HEK293 (cell line): Measurements from ENCODE around the gene HESX1.

ENCODE experiments used
- CTCF ChIA-PET: fragments of 350-600 bp; formaldehyde crosslinking; extraction: SDS; loops from one replicate; lab custom pipeline; 2021; ENCODE audit warnings: antibody characterized with exemption; lab: Yijun Ruan, JAX
- POLR2A ChIA-PET: fragments of 300-600 bp; formaldehyde crosslinking; extraction: SDS; loops from one replicate; lab custom pipeline; 2020; ENCODE audit warnings: antibody characterized with exemption, inconsistent platforms; lab: Yijun Ruan, JAX
- H3K27ac ChIP-seq: fragments of 200-500 bp; sonication (Bioruptor generic); 2 replicates; pipeline ENCODE4 v1.5.1; 2014; ENCODE audit warnings: low read depth, low read length, control low read depth, inconsistent platforms; ENCODE audit errors: extremely low read depth
- H3K36me3 ChIP-seq, 2 experiments: fragments of 200-500 bp in 1 of 2; sonication (Bioruptor generic) in 1 of 2; 1 replicate in 1 of 2; 2 replicates in 1 of 2; pipeline ENCODE4 v1.5.1; 2014 to 2017; ENCODE audit warnings: inconsistent platforms in 2 of 2, low read length in 2 of 2; ENCODE audit not compliant: control insufficient read depth in 2 of 2, insufficient read depth in 1 of 2
- H3K4me1 ChIP-seq: fragments of 200-500 bp; sonication (Bioruptor generic); 2 replicates; pipeline ENCODE4 v1.5.1; 2014; ENCODE audit warnings: mild to moderate bottlenecking, low read length, inconsistent platforms; ENCODE audit not compliant: control insufficient read depth, insufficient read depth
- H3K4me3 ChIP-seq: 2 replicates; pipeline ENCODE4 v1.5.1; 2011; ENCODE audit warnings: low read depth, mild to moderate bottlenecking, control low read depth, low read length, moderate library complexity
- H3K9me3 ChIP-seq: fragments of 200-500 bp; sonication (Bioruptor generic); 2 replicates; pipeline ENCODE4 v1.5.1; 2014; ENCODE audit warnings: low read depth, low read length, inconsistent platforms; ENCODE audit not compliant: control insufficient read depth, insufficient read depth
- GLIS1 ChIP-seq: fragments of 450-650 bp; formaldehyde crosslinking; IDR thresholded peaks from 2 replicates; pipeline ENCODE4 v1.5.1; 2016; ENCODE audit warnings: missing biosample characterization, missing genetic modification characterization
- HOXA7 ChIP-seq: sonication (generic); formaldehyde crosslinking; IDR thresholded peaks from 2 replicates; pipeline ENCODE4 v1.8.1; 2022; ENCODE audit warnings: missing genetic modification reagents, borderline replicate concordance
- KLF16 ChIP-seq: fragments of 450-650 bp; formaldehyde crosslinking; IDR thresholded peaks from 2 replicates; pipeline ENCODE4 v1.5.1; 2017; ENCODE audit warnings: missing biosample characterization, missing genetic modification characterization
- SCRT2 ChIP-seq: fragments of 450-650 bp; formaldehyde crosslinking; IDR thresholded peaks from 2 replicates; pipeline ENCODE4 v1.5.1; 2016; ENCODE audit warnings: missing biosample characterization, missing genetic modification characterization
- TCF7L2 ChIP-seq: IDR thresholded peaks from 2 replicates; pipeline ENCODE4 v1.6.1; 2011; ENCODE audit warnings: low read depth, mild to moderate bottlenecking, inconsistent platforms, low read length, moderate library complexity, borderline replicate concordance
- ZFHX2 ChIP-seq: fragments of 450-650 bp; formaldehyde crosslinking; conservative IDR thresholded peaks from 2 replicates; pipeline ENCODE4 v1.5.1; 2016; ENCODE audit warnings: missing biosample characterization, missing genetic modification characterization
- ZNF112 ChIP-seq: fragments of 450-650 bp; formaldehyde crosslinking; IDR thresholded peaks from 2 replicates; pipeline ENCODE4 v1.5.0; 2017; ENCODE audit warnings: missing biosample characterization, missing genetic modification characterization
- ZNF121 ChIP-seq: fragments of 450-650 bp; formaldehyde crosslinking; IDR thresholded peaks from 2 replicates; pipeline ENCODE4 v1.5.1; 2016; ENCODE audit warnings: missing biosample characterization, missing genetic modification characterization
- ZNF138 ChIP-seq: fragments of 450-650 bp; formaldehyde crosslinking; IDR thresholded peaks from 2 replicates; pipeline ENCODE4 v1.5.1; 2016; ENCODE audit warnings: missing biosample characterization, missing genetic modification characterization, borderline replicate concordance
- ZNF354C ChIP-seq: fragments of 450-650 bp; formaldehyde crosslinking; IDR thresholded peaks from 2 replicates; pipeline ENCODE4 v1.5.1; 2016; ENCODE audit warnings: missing biosample characterization, missing genetic modification characterization, low read depth, borderline replicate concordance
- ZNF473 ChIP-seq: fragments of 450-650 bp; formaldehyde crosslinking; IDR thresholded peaks from 2 replicates; pipeline ENCODE4 v1.5.1; 2017; ENCODE audit warnings: missing biosample characterization, missing genetic modification characterization
- ZNF48 ChIP-seq: fragments of 450-650 bp; formaldehyde crosslinking; IDR thresholded peaks from 2 replicates; pipeline ENCODE4 v1.5.1; 2016; ENCODE audit warnings: missing biosample characterization, missing genetic modification characterization
- ZNF501 ChIP-seq: fragments of 450-650 bp; formaldehyde crosslinking; IDR thresholded peaks from 2 replicates; pipeline ENCODE4 v1.5.1; 2016; ENCODE audit warnings: missing biosample characterization, missing genetic modification characterization
- ZNF654 ChIP-seq: fragments of 450-650 bp; formaldehyde crosslinking; IDR thresholded peaks from 2 replicates; pipeline ENCODE4 v1.5.1; 2016; ENCODE audit warnings: low read depth, missing biosample characterization, missing genetic modification characterization
- TF ChIP-seq, protein P1 (sequence below): fragments of 450-650 bp; formaldehyde crosslinking; conservative IDR thresholded peaks from 2 replicates; pipeline ENCODE4 v1.5.1; 2016; ENCODE audit warnings: low read depth, missing biosample characterization, missing genetic modification characterization
- TF ChIP-seq, protein P2 (sequence below): fragments of 450-650 bp; formaldehyde crosslinking; IDR thresholded peaks from 2 replicates; pipeline ENCODE4 v1.5.1; 2016; ENCODE audit warnings: missing biosample characterization, missing genetic modification characterization, borderline replicate concordance
- TF ChIP-seq, protein P3 (sequence below): fragments of 450-650 bp; formaldehyde crosslinking; conservative IDR thresholded peaks from 2 replicates; pipeline ENCODE4 v1.5.1; 2016; ENCODE audit warnings: low read depth, missing biosample characterization, missing genetic modification characterization
- TF ChIP-seq, protein P4 (sequence below): fragments of 450-650 bp; formaldehyde crosslinking; IDR thresholded peaks from 2 replicates; pipeline ENCODE4 v1.5.1; 2017; ENCODE audit warnings: missing biosample characterization, mild to moderate bottlenecking, missing genetic modification characterization, moderate library complexity
- TF ChIP-seq, protein P5 (sequence below): fragments of 450-650 bp; formaldehyde crosslinking; IDR thresholded peaks from 2 replicates; pipeline ENCODE4 v1.5.1; 2016; ENCODE audit warnings: missing biosample characterization, missing genetic modification characterization

The HESX1 gene

DNA sequence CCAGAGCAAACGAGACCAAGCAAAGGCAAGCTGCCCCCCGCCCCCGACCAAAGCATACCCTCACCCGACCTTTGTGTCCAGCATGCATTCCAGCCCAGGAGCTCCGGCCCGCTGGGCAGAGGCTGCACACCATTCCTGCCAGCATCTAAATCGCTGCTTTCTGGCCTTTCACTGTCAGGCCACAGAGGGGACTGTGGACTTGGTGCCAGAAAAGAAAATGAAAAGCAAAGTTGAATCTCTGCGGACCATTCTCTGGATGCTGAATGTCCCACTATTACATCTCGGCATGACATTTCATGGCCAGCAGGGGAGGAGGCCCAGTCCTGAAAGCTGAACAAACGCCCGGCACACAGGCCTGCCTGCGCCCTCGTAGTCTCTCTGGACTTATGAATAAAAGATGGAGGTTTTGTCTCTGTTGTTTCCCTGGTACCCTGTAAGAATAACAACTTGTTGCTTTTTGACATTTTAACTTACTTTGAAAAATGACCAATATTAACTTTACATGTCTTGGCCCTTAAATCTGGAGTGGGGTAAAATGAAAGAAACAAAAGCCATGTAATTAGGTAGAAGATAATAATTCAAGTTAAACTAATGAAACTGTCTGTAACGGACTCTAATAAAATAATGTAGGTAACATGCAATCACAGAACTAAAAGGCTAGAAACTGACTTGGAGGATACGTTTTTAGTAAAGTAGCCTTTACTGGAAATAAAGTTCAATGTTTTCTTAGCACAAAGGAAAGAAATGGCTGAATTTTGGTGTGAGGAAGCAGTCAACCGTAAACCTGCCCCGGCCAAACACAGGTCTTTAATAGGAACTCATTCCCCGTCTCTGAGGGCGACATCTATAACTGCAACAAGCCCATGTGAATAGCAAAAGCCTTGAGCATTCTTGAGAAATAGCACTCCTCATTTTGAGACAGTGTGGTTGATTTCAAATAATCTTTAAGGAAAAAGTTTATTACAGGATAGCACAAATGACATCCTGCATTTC is 47.3 kb downstream of the HESX1 start:
- H3K9me3 ChIP-seq: no peaks in the 10 kb centered on the region
- no peaks in the 10 kb centered on the region for H3K36me3 ChIP-seq
- POLR2A ChIA-PET: no interaction called here
- CTCF ChIA-PET: no interaction called here
- TF ChIP-seq ZNF138 (tag by site-specific recombination): no peak
- TF ChIP-seq, protein P1, sequence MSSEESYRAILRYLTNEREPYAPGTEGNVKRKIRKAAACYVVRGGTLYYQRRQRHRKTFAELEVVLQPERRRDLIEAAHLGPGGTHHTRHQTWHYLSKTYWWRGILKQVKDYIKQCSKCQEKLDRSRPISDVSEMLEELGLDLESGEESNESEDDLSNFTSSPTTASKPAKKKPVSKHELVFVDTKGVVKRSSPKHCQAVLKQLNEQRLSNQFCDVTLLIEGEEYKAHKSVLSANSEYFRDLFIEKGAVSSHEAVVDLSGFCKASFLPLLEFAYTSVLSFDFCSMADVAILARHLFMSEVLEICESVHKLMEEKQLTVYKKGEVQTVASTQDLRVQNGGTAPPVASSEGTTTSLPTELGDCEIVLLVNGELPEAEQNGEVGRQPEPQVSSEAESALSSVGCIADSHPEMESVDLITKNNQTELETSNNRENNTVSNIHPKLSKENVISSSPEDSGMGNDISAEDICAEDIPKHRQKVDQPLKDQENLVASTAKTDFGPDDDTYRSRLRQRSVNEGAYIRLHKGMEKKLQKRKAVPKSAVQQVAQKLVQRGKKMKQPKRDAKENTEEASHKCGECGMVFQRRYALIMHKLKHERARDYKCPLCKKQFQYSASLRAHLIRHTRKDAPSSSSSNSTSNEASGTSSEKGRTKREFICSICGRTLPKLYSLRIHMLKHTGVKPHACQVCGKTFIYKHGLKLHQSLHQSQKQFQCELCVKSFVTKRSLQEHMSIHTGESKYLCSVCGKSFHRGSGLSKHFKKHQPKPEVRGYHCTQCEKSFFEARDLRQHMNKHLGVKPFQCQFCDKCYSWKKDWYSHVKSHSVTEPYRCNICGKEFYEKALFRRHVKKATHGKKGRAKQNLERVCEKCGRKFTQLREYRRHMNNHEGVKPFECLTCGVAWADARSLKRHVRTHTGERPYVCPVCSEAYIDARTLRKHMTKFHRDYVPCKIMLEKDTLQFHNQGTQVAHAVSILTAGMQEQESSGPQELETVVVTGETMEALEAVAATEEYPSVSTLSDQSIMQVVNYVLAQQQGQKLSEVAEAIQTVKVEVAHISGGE (tag by site-specific recombination): no peak
- TF ChIP-seq ZFHX2 (tag by site-specific recombination): no peak
- TF ChIP-seq, protein P2, sequence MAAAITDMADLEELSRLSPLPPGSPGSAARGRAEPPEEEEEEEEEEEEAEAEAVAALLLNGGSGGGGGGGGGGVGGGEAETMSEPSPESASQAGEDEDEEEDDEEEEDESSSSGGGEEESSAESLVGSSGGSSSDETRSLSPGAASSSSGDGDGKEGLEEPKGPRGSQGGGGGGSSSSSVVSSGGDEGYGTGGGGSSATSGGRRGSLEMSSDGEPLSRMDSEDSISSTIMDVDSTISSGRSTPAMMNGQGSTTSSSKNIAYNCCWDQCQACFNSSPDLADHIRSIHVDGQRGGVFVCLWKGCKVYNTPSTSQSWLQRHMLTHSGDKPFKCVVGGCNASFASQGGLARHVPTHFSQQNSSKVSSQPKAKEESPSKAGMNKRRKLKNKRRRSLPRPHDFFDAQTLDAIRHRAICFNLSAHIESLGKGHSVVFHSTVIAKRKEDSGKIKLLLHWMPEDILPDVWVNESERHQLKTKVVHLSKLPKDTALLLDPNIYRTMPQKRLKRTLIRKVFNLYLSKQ (tag by site-specific recombination): no peak
- TF ChIP-seq, protein P3, sequence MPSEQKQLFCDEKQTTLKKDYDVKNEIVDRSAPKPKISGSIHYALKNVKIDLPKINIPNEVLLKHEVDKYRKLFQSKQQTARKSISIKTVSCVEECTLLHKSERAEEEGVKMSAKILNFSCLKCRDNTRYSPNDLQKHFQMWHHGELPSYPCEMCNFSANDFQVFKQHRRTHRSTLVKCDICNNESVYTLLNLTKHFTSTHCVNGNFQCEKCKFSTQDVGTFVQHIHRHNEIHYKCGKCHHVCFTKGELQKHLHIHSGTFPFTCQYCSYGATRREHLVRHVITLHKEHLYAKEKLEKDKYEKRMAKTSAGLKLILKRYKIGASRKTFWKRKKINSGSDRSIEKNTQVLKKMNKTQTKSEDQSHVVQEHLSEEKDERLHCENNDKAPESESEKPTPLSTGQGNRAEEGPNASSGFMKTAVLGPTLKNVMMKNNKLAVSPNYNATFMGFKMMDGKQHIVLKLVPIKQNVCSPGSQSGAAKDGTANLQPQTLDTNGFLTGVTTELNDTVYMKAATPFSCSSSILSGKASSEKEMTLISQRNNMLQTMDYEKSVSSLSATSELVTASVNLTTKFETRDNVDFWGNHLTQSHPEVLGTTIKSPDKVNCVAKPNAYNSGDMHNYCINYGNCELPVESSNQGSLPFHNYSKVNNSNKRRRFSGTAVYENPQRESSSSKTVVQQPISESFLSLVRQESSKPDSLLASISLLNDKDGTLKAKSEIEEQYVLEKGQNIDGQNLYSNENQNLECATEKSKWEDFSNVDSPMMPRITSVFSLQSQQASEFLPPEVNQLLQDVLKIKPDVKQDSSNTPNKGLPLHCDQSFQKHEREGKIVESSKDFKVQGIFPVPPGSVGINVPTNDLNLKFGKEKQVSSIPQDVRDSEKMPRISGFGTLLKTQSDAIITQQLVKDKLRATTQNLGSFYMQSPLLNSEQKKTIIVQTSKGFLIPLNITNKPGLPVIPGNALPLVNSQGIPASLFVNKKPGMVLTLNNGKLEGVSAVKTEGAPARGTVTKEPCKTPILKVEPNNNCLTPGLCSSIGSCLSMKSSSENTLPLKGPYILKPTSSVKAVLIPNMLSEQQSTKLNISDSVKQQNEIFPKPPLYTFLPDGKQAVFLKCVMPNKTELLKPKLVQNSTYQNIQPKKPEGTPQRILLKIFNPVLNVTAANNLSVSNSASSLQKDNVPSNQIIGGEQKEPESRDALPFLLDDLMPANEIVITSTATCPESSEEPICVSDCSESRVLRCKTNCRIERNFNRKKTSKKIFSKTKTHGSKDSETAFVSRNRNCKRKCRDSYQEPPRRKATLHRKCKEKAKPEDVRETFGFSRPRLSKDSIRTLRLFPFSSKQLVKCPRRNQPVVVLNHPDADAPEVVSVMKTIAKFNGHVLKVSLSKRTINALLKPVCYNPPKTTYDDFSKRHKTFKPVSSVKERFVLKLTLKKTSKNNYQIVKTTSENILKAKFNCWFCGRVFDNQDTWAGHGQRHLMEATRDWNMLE (tag by site-specific recombination): no peak
- TF ChIP-seq ZNF112 (tag by site-specific recombination): no peak
- peak; percentile 84 for TF ChIP-seq SCRT2
- TF ChIP-seq HOXA7 (CRISPR knock-in tag): no peak
- peaks cover 11% of the 10 kb centered on the region; the same call in 1 of the 2 replicates for H3K4me1 ChIP-seq
- no peak overlapping the region for H3K27ac ChIP-seq
- H3K4me3 ChIP-seq: no peak overlapping the region

DNA sequence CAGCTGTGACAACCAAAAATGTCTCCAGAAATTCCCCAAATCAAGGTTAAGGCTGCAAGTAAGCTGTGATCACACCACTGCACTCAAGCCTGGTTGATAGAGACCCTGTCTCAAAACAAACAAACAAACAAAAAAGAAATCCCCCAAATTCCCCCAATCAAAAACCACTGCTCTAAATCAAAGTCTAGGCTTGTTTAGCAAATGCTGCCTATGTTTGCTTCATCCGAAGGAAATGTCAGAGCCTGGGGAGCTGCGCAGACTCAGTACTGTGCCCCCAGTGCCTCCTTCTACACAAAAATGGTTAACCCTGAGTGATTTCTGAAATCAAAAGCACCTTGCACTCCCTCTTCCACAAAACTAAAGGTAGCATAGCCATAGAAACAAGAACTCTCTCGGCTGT is 48.0 kb downstream of the HESX1 start:
- TF ChIP-seq ZNF121 (tag by site-specific recombination) (no peak), ZNF354C (tag by site-specific recombination) (no peak), KLF16 (tag by site-specific recombination) (no peak), GLIS1 (tag by site-specific recombination) (no peak), ZNF48 (tag by site-specific recombination) (no peak), TCF7L2 (no peak), ZNF501 (tag by site-specific recombination) (no peak), ZNF654 (no peak), ZNF112 (tag by site-specific recombination) (no peak), ZNF473 (tag by site-specific recombination) (no peak)
- TF ChIP-seq, protein P4, sequence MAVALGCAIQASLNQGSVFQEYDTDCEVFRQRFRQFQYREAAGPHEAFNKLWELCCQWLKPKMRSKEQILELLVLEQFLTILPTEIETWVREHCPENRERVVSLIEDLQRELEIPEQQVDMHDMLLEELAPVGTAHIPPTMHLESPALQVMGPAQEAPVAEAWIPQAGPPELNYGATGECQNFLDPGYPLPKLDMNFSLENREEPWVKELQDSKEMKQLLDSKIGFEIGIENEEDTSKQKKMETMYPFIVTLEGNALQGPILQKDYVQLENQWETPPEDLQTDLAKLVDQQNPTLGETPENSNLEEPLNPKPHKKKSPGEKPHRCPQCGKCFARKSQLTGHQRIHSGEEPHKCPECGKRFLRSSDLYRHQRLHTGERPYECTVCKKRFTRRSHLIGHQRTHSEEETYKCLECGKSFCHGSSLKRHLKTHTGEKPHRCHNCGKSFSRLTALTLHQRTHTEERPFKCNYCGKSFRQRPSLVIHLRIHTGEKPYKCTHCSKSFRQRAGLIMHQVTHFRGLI (tag by site-specific recombination): no peak
- TF ChIP-seq, protein P5, sequence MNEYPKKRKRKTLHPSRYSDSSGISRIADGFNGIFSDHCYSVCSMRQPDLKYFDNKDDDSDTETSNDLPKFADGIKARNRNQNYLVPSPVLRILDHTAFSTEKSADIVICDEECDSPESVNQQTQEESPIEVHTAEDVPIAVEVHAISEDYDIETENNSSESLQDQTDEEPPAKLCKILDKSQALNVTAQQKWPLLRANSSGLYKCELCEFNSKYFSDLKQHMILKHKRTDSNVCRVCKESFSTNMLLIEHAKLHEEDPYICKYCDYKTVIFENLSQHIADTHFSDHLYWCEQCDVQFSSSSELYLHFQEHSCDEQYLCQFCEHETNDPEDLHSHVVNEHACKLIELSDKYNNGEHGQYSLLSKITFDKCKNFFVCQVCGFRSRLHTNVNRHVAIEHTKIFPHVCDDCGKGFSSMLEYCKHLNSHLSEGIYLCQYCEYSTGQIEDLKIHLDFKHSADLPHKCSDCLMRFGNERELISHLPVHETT (tag by site-specific recombination): no peak
- POLR2A ChIA-PET: no interaction called here
- no peaks in the 10 kb centered on the region for H3K36me3 ChIP-seq
- H3K27ac ChIP-seq: no peak overlapping the region
- CTCF ChIA-PET: no interaction called here
- no peaks in the 10 kb centered on the region for H3K9me3 ChIP-seq
- peaks cover 8% of the 10 kb centered on the region; the same call in 1 of the 2 replicates for H3K4me1 ChIP-seq
- no peak overlapping the region for H3K4me3 ChIP-seq
